Thoracic aorta (tissue), 2 donors: Measurements from ENCODE around the gene MPPED1. TPM values are rescaled to one million over a fixed set of nuclear protein-coding genes. Genes with fewer than 3 reads are reported as not detected.

Source experiments
- ATAC-seq: fragments of 150-250 bp; one replicate; pipeline ENCODE4 v1.8.0; 2017; ENCODE audit warnings: low read depth; ENCODE audit not compliant: insufficient number of reproducible peaks, low FRiP score
- DNase-seq: peaks from one replicate; pipeline ENCODE4 v3.0.0-alpha.2; 2020; ENCODE audit warnings: low spot score
- H3K27ac ChIP-seq, 2 donors: fragments of 200-600 bp; sonication (generic); 1 replicate in 1 of 2; 2 replicates in 1 of 2; pipeline ENCODE4 v1.5.1; 2016; ENCODE audit warnings: mild to moderate bottlenecking in 2 of 2, moderate library complexity in 2 of 2
- H3K27me3 ChIP-seq: fragments of 200-600 bp; sonication (generic); replicated peaks from 2 replicates; pipeline ENCODE4 v1.6.0; 2016; ENCODE audit warnings: mild to moderate bottlenecking; ENCODE audit not compliant: insufficient read depth
- H3K36me3 ChIP-seq: fragments of 200-600 bp; sonication (generic); one replicate; pipeline ENCODE4 v1.5.1; 2016
- H3K4me1 ChIP-seq, 2 donors: fragments of 200-600 bp; sonication (generic); 1 replicate in 1 of 2; 2 replicates in 1 of 2; pipeline versions ENCODE4 v1.5.1 to v1.6.0; 2016; ENCODE audit warnings: low read depth in 2 of 2, mild to moderate bottlenecking in 1 of 2; ENCODE audit not compliant: control insufficient read depth in 1 of 2
- H3K4me3 ChIP-seq: fragments of 200-600 bp; sonication (generic); 2 replicates; pipeline ENCODE4 v1.5.1; 2016; ENCODE audit warnings: mild to moderate bottlenecking
- H3K9me3 ChIP-seq: fragments of 200-600 bp; sonication (generic); 2 replicates; pipeline ENCODE4 v1.5.1; 2016
- total RNA-seq, 2 donors: library from RNA; depleted of rRNA; stranded (reverse); fragments of >200 nt; gene quantifications; one replicate each; pipeline versions ENCODE4 v1.1.0 to v1.2.3, GENCODE V29; 2016
- TF ChIP-seq, protein P1 (sequence below): fragments of 200-600 bp; sonication (generic); IDR thresholded peaks from one replicate; pipeline ENCODE4 v1.5.1; 2019; ENCODE audit warnings: antibody characterized with exemption

Gene MPPED1
- total RNA-seq, 2 donors from 2014 or later: not detected

DNA sequence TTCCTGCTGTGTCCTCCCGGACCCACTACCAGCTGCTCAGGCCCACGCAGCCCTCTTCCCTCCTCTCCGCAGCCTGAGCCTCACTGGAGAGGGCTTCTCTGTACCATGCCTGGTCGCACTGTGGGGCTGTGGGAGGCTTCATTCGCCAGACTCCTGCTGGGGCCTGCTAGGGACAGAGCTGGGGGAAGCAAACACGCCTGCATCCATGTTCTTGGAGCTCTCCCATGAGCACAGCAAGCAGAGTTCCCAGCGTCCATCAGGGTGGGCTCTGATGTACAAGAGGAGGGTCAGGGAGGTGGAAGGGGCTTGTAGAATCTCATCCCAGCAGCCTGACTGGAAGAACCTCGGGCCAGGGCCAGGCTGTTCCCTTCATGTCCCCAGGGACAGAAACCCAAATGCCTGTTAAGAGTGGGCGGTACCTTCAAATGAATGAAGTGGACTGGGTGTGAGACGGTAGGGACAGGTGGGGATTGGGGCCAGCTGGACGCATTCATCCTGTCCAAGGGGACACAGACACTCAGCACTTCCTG lies 59.9 kb downstream of the MPPED1 start:
- Histone ChIP-seq H3K4me1 (no peaks in the 10 kb centered on the region), H3K27me3 (no peaks in the 10 kb centered on the region), H3K9me3 (no peaks in the 10 kb centered on the region), H3K27ac (no peak overlapping the region), H3K36me3 (no peaks in the 10 kb centered on the region), H3K4me3 (no peak overlapping the region)
- TF ChIP-seq, protein P1, sequence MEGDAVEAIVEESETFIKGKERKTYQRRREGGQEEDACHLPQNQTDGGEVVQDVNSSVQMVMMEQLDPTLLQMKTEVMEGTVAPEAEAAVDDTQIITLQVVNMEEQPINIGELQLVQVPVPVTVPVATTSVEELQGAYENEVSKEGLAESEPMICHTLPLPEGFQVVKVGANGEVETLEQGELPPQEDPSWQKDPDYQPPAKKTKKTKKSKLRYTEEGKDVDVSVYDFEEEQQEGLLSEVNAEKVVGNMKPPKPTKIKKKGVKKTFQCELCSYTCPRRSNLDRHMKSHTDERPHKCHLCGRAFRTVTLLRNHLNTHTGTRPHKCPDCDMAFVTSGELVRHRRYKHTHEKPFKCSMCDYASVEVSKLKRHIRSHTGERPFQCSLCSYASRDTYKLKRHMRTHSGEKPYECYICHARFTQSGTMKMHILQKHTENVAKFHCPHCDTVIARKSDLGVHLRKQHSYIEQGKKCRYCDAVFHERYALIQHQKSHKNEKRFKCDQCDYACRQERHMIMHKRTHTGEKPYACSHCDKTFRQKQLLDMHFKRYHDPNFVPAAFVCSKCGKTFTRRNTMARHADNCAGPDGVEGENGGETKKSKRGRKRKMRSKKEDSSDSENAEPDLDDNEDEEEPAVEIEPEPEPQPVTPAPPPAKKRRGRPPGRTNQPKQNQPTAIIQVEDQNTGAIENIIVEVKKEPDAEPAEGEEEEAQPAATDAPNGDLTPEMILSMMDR: no peak
- ATAC-seq (no peak), DNase-seq (no peak)

DNA sequence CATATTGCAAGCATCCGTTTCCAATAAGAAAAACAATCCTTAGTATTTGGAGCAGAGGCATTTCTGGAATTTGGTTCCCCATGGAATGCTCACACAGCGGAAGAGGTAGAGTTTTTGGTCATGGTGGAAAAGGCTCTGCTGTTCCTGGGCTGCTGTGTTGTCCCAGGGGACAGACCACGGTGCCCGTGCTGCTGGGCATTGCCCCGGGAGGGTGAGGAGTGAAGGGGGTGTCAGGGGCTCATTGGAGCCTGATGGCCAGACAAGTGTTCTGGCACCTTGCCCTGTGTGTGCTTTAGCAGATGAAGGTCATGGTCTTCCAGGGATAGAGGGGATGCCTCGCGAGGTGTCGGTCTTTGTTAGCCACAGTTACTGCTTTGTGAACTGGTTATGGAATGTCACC lies 61.2 kb downstream of the MPPED1 start:
- no peaks in the 10 kb centered on the region for H3K36me3 ChIP-seq
- ATAC-seq (no peak), DNase-seq (no peak)
- H3K27me3 ChIP-seq: no peaks in the 10 kb centered on the region
- no peaks in the 10 kb centered on the region for H3K4me1 ChIP-seq
- no peaks in the 10 kb centered on the region for H3K9me3 ChIP-seq
- no peak overlapping the region for H3K4me3 ChIP-seq
- TF ChIP-seq, protein P1: no peak
- H3K27ac ChIP-seq: no peak overlapping the region

GRCh38 chr22:43473441-43473840 lies 61.6 kb downstream of the MPPED1 start:
- ATAC-seq (no peak), DNase-seq (no peak)
- no peaks in the 10 kb centered on the region for H3K36me3 ChIP-seq
- H3K9me3 ChIP-seq: no peaks in the 10 kb centered on the region
- TF ChIP-seq, protein P1: no peak
- H3K27me3 ChIP-seq: no peaks in the 10 kb centered on the region
- no peak overlapping the region for H3K27ac ChIP-seq
- H3K4me1 ChIP-seq: no peaks in the 10 kb centered on the region
- H3K4me3 ChIP-seq: no peak overlapping the region

GRCh38 chr22:43474161-43475101 lies 62.6 kb downstream of the MPPED1 start:
- no peaks in the 10 kb centered on the region for H3K36me3 ChIP-seq
- TF ChIP-seq, protein P1: no peak
- ATAC-seq (no peak), DNase-seq (no peak)
- no peaks in the 10 kb centered on the region for H3K27me3 ChIP-seq
- no peaks in the 10 kb centered on the region for H3K4me1 ChIP-seq
- H3K4me3 ChIP-seq: no peak overlapping the region
- no peak overlapping the region for H3K27ac ChIP-seq
- no peaks in the 10 kb centered on the region for H3K9me3 ChIP-seq

GRCh38 chr22:43475549-43476076 lies 63.8 kb downstream of the MPPED1 start:
- no peak for ATAC-seq
- Histone ChIP-seq H3K4me3 (no peak overlapping the region), H3K27me3 (no peaks in the 10 kb centered on the region), H3K9me3 (no peaks in the 10 kb centered on the region), H3K4me1 (no peaks in the 10 kb centered on the region), H3K27ac (no peak overlapping the region), H3K36me3 (no peaks in the 10 kb centered on the region)
- TF ChIP-seq, protein P1: no peak
- DNase-seq: no peak
